Activated CD8-positive, alpha-beta memory T cell treated with anti-CD3 and anti-CD28 coated beads, Interleukin-2, amount 50 U/mL, for 24 hours (primary cell): ENCODE results near the gene LCE2C.

ENCODE experiments used
- DNase-seq: peaks from one replicate; pipeline ENCODE4 v3.0.0-alpha.2; 2020; ENCODE audit errors: extremely low read depth

LCE2C gene

GRCh38 chr1:152725261-152725660 lies 50.2 kb downstream of the LCE2C start:
- DNase-seq = no peak
